HL-60 (cell line): ENCODE results near the gene C1QTNF7.
A peak's percentile ranks its signal among the peaks of the same experiment; 100 is the strongest.

Experiments used
- DNase-seq, 2 experiments: peaks; one replicate each; pipeline ENCODE4 v3.0.0-alpha.2; 2010 to 2020; ENCODE audit warnings: low read depth in 1 of 2, low spot score in 1 of 2
- H3K27ac ChIP-seq: fragments of 250-450 bp; sonication (Bioruptor Pico); replicated peaks from 2 replicates; pipeline ENCODE4 v1.5.1; 2020; ENCODE audit warnings: mild to moderate bottlenecking, moderate library complexity
- H3K27me3 ChIP-seq: fragments of 250-450 bp; sonication (Bioruptor Pico); 2 replicates; pipeline ENCODE4 v1.5.1; 2021; ENCODE audit warnings: mild to moderate bottlenecking, moderate library complexity; ENCODE audit not compliant: insufficient read depth, poor library complexity, severe bottlenecking
- H3K4me3 ChIP-seq: replicated peaks from 2 replicates; pipeline ENCODE4 v1.5.1; 2011; ENCODE audit warnings: mild to moderate bottlenecking, control low read depth, low read length; ENCODE audit not compliant: insufficient read depth
- GABPA ChIP-seq: IDR thresholded peaks from 2 replicates; pipeline ENCODE4 v1.6.1; 2012; ENCODE audit warnings: low read depth
- POLR2AphosphoS5 ChIP-seq: IDR thresholded peaks from 2 replicates; pipeline ENCODE4 v1.6.1; 2012; ENCODE audit warnings: low read depth
- SPI1 ChIP-seq: IDR thresholded peaks from 2 replicates; pipeline ENCODE4 v1.6.1; 2012; ENCODE audit warnings: low read depth, mild to moderate bottlenecking, borderline replicate concordance
- TF ChIP-seq, protein P1 (sequence below): IDR thresholded peaks from 2 replicates; pipeline ENCODE4 v1.6.1; 2012; ENCODE audit warnings: low read depth; ENCODE audit not compliant: insufficient replicate concordance
- TF ChIP-seq, protein P2 (sequence below): IDR thresholded peaks from one replicate; pipeline ENCODE4 v1.5.1; 2011; ENCODE audit warnings: low read length, control low read depth, inconsistent platforms; ENCODE audit not compliant: insufficient read depth

The C1QTNF7 gene

DNA sequence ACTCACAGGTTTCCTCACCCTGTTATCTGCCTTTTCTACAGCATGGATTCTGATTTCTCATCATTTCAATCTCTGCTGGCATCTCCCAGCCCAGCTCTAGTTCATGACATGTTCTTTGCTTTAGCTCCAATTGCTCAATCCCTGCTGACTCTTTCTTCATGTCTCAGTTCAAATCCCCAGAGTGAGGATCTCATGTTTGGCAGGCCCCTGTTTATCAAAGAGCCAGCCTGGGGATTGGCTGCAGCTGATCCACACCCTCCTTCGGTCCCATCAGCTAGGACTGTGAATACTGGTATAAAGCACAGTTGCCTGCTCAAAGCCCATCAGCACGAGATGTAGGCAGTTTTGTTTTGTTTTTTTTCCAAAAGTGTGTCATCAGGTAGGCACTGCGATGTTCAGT, 27.5 kb downstream of the C1QTNF7 start:
- TF ChIP-seq SPI1 = no peak
- TF ChIP-seq, protein P1, sequence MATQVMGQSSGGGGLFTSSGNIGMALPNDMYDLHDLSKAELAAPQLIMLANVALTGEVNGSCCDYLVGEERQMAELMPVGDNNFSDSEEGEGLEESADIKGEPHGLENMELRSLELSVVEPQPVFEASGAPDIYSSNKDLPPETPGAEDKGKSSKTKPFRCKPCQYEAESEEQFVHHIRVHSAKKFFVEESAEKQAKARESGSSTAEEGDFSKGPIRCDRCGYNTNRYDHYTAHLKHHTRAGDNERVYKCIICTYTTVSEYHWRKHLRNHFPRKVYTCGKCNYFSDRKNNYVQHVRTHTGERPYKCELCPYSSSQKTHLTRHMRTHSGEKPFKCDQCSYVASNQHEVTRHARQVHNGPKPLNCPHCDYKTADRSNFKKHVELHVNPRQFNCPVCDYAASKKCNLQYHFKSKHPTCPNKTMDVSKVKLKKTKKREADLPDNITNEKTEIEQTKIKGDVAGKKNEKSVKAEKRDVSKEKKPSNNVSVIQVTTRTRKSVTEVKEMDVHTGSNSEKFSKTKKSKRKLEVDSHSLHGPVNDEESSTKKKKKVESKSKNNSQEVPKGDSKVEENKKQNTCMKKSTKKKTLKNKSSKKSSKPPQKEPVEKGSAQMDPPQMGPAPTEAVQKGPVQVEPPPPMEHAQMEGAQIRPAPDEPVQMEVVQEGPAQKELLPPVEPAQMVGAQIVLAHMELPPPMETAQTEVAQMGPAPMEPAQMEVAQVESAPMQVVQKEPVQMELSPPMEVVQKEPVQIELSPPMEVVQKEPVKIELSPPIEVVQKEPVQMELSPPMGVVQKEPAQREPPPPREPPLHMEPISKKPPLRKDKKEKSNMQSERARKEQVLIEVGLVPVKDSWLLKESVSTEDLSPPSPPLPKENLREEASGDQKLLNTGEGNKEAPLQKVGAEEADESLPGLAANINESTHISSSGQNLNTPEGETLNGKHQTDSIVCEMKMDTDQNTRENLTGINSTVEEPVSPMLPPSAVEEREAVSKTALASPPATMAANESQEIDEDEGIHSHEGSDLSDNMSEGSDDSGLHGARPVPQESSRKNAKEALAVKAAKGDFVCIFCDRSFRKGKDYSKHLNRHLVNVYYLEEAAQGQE = no peak
- TF ChIP-seq GABPA = no peak
- DNase-seq = peak; percentile 15 to 25
- no peaks in the 10 kb centered on the region for H3K27me3 ChIP-seq
- H3K27ac ChIP-seq = no peak overlapping the region
- H3K4me3 ChIP-seq = no peak overlapping the region

DNA sequence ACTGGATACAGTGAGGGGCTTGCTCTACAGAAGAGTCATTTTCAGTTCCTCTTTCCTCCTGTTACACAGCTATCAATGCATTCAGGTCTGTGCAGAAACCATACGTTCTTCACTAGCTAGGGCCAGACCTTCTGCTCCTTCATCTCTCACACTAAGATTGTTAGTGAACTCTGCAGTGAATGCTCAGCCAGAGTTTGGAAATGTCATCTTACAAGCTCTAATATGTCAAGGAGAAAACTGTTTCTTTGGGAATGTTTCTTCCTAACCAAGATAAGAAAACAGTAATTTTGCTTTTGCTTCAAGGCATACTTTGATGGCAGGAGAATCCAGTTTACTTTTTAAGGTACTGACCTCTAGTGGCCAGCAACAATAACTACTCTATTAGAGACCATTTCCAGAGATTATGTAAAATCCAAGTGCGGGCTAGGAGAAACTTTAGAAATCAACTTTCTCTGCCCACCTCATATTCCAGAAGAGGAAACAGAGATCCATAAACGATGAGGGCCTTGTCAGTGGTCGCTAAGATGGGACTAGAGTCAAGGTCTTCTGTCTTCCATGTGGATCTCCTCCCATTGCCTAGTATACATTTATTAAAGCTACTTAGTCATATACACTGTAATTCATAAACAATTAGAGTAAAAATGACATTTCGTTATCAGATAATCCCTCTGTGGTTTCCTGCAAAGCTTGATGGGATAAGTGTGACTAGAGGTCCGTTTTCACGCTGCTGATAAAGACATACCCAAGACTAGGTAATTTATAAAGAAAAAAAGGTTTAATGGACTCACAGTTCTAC, 29.8 kb downstream of the C1QTNF7 start:
- no peak overlapping the region for H3K4me3 ChIP-seq
- no peak overlapping the region for H3K27ac ChIP-seq
- TF ChIP-seq, protein P2, sequence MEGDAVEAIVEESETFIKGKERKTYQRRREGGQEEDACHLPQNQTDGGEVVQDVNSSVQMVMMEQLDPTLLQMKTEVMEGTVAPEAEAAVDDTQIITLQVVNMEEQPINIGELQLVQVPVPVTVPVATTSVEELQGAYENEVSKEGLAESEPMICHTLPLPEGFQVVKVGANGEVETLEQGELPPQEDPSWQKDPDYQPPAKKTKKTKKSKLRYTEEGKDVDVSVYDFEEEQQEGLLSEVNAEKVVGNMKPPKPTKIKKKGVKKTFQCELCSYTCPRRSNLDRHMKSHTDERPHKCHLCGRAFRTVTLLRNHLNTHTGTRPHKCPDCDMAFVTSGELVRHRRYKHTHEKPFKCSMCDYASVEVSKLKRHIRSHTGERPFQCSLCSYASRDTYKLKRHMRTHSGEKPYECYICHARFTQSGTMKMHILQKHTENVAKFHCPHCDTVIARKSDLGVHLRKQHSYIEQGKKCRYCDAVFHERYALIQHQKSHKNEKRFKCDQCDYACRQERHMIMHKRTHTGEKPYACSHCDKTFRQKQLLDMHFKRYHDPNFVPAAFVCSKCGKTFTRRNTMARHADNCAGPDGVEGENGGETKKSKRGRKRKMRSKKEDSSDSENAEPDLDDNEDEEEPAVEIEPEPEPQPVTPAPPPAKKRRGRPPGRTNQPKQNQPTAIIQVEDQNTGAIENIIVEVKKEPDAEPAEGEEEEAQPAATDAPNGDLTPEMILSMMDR = peak; percentile 43
- TF ChIP-seq SPI1 = peak; percentile 86; the same call in 1 of the 2 replicates
- TF ChIP-seq, protein P1 = no peak
- no peaks in the 10 kb centered on the region for H3K27me3 ChIP-seq
- peak in 1 of 2 experiments; percentile 32 for DNase-seq

DNA sequence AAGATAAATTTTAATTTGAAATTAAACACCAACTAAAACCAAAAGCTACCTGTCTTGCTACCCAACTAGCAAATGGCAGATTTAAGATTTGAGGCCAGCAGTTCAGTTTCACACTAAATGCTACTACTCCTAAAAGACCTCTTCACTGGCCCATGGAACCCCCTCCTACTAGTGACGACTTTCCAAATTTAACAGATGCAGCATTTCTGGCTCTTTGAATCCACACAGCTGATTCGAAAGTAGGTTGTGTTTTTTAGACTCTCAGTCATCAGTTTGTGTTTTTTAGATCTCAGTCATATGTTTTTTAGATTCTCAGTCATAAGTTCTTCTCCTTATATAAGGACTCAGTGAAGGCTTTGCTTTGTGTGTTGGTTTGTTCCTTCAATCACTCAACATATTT, 30.8 kb downstream of the C1QTNF7 start:
- no peak overlapping the region for H3K4me3 ChIP-seq
- no peak for DNase-seq
- no peak overlapping the region for H3K27ac ChIP-seq
- no peaks in the 10 kb centered on the region for H3K27me3 ChIP-seq
- TF ChIP-seq GABPA = no peak
- TF ChIP-seq POLR2AphosphoS5 = no peak

DNA sequence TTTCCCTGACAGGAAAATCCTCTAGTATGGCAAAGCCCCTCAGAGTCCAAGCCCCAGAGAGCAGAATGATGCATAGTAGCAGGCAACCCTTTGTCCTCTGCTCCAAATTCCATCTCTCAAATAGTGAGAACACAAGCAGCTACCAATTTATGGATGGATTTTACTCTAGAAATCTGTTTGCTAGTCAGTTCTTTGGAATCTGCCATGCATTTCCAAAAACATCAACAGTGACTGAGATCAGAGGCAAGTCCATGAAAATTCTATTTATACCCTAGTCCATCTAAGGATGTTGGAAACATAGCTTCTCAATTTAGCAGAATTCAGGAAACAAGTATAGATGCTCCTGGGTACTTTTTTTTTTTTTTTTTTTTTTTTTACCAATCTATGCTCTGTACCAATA, 31.9 kb downstream of the C1QTNF7 start:
- no peak overlapping the region for H3K4me3 ChIP-seq
- TF ChIP-seq SPI1 = no peak
- TF ChIP-seq, protein P2 = no peak
- no peak for TF ChIP-seq POLR2AphosphoS5
- TF ChIP-seq, protein P1 = no peak
- TF ChIP-seq GABPA = no peak

More for the DNA sequence above, 31.9 kb downstream of the C1QTNF7 start:
- no peaks in the 10 kb centered on the region for H3K27me3 ChIP-seq
- no peak for DNase-seq
- no peak overlapping the region for H3K27ac ChIP-seq
